ENCODE data around the gene ATP8A2. TPM values are rescaled to one million over a fixed set of nuclear protein-coding genes. Genes with fewer than 3 reads are reported as not detected.
"Not testable (repeated sequence)": the region's sequence is repeated elsewhere in the genome, so short reads cannot be mapped to it uniquely, and the experiment has no call there.

ATP8A2 gene
- total and polyA plus RNA-seq, 3 donors from 2014 or later, result 14.2 to 38.3 (median 16.5) TPM

DNA sequence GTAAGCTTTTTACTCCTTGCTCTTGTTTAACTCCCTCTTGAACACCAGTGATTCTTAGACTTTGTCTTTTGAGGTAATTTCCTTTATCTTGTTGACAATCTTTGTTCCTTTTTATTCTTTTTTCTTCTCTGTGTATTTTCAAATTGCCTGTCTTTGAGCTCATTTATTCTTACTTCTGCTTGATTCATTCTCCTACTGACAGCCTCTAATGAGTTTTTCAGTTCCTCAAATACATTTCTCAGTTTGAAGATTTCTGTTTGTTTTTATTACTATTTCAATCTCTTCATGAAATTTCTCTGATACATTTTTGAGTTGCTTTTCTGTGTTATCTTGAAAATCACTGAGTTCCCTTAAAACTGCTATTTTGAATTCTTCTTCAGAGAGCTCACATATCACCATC lies 154.1 kb downstream of the ATP8A2 start:
- TF ChIP-seq POLR2A (IDR thresholded peaks at IDR 0.05), result no peak
- TF ChIP-seq, protein P1, sequence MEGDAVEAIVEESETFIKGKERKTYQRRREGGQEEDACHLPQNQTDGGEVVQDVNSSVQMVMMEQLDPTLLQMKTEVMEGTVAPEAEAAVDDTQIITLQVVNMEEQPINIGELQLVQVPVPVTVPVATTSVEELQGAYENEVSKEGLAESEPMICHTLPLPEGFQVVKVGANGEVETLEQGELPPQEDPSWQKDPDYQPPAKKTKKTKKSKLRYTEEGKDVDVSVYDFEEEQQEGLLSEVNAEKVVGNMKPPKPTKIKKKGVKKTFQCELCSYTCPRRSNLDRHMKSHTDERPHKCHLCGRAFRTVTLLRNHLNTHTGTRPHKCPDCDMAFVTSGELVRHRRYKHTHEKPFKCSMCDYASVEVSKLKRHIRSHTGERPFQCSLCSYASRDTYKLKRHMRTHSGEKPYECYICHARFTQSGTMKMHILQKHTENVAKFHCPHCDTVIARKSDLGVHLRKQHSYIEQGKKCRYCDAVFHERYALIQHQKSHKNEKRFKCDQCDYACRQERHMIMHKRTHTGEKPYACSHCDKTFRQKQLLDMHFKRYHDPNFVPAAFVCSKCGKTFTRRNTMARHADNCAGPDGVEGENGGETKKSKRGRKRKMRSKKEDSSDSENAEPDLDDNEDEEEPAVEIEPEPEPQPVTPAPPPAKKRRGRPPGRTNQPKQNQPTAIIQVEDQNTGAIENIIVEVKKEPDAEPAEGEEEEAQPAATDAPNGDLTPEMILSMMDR (IDR thresholded peaks at IDR 0.05), result no peak
- no peak overlapping the region for H3K27ac ChIP-seq
- no peaks in the 10 kb centered on the region for H3K4me1 ChIP-seq
- no peaks in the 10 kb centered on the region for H3K27me3 ChIP-seq
- no peak overlapping the region for H3K4me3 ChIP-seq
- intact Hi-C loops (cut with DNase I; ENCODE audit: low total_unique reads), result no loop called here
- no peaks in the 10 kb centered on the region for H3K36me3 ChIP-seq (ENCODE audit: low read depth, missing control alignments)
- DNase-seq, result no peak
- H3K9me3 ChIP-seq, result no peaks in the 10 kb centered on the region

DNA sequence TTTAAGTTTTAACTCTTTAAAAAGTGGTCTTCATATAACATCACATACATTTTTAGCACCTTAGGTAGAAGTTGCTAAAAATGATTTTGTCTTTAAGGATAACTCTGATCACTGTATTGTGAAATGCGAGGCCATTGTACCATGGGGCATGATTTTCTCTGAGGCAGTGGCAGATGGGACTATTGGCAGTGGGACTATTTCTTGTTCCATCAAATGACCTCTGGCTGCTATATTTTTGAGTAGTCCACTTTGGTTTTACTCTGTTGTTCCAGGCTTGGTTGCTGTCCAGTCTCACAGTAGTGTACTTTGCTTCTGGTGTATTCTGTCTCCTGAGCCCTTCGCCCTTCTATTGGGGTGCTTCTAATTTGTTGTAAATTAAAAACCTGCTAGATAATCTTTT lies 156.5 kb downstream of the ATP8A2 start:
- Histone ChIP-seq H3K4me1 (no peaks in the 10 kb centered on the region), H3K27ac (no peak overlapping the region), H3K9me3 (no peaks in the 10 kb centered on the region), H3K4me3 (no peak overlapping the region), H3K27me3 (no peaks in the 10 kb centered on the region), H3K36me3 (ENCODE audit: low read depth, missing control alignments) (no peaks in the 10 kb centered on the region)
- intact Hi-C loops (cut with DNase I; ENCODE audit: low total_unique reads), result no loop called here
- DNase-seq, result no peak
- 95 to 96% methylated on average over 2 of the region's 2 CpGs for WGBS, 2 donors
- TF ChIP-seq, protein P1 (IDR thresholded peaks at IDR 0.05), result no peak
- TF ChIP-seq POLR2A (IDR thresholded peaks at IDR 0.05), result no peak

DNA sequence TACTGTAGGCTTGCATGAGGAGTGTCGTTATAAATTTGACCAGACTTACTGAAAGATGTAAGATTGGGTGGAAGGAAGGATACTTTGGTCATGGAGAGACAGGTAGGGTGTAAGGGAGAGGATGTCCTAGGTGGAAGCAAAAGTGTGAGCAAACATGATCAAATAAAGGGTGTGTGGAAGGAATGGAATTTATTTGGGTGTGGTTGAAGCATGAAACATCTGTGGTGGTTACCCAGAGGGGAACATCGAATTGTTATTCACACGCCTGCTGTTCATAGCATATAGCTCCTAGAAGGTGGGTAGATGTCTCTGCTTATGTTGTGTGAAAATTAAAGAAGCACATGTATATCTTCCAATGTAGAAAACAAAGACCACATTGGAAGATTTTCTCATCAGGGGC lies 157.7 kb downstream of the ATP8A2 start:
- intact Hi-C loops (cut with DNase I; ENCODE audit: low total_unique reads), result no loop called here
- TF ChIP-seq, protein P1 (IDR thresholded peaks at IDR 0.05), result no peak
- TF ChIP-seq POLR2A (IDR thresholded peaks at IDR 0.05), result no peak
- no peak overlapping the region for H3K4me3 ChIP-seq
- no peak for DNase-seq
- H3K36me3 ChIP-seq (ENCODE audit: low read depth, missing control alignments), result no peaks in the 10 kb centered on the region
- H3K4me1 ChIP-seq, result no peaks in the 10 kb centered on the region
- H3K27ac ChIP-seq, result no peak overlapping the region
- WGBS, 2 donors, result 92 to 93% methylated on average over 3 of the region's 3 CpGs
- H3K27me3 ChIP-seq, result no peaks in the 10 kb centered on the region
- no peaks in the 10 kb centered on the region for H3K9me3 ChIP-seq

DNA sequence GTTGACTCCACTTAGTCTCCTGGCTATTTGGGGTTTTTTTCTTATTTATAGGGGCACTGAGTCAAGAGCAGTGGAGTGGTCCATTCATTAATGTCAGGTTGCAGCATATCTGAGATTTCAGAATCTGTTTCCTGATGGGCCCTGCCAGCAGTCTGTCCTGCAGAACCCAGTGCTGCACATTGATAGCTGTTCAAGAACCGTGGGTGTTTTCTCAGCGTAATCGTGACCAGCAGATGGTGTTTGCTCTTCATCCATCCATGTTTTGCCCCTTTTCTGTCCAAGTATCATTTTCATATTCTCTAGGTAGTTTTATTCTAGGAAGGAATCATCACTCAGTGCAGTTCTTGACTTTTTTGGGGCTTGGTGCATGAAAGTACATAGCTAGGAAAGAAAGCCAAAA lies 166.5 kb downstream of the ATP8A2 start:
- intact Hi-C loops (cut with DNase I; ENCODE audit: low total_unique reads), result no loop called here
- Histone ChIP-seq H3K27ac (no peak overlapping the region), H3K36me3 (ENCODE audit: low read depth, missing control alignments) (no peaks in the 10 kb centered on the region), H3K4me3 (no peak overlapping the region), H3K27me3 (no peaks in the 10 kb centered on the region), H3K9me3 (no peaks in the 10 kb centered on the region), H3K4me1 (no peaks in the 10 kb centered on the region)
- no peak for DNase-seq
- WGBS, 2 donors, result 56 to 63% methylated on average over 3 of the region's 3 CpGs
- TF ChIP-seq, protein P1 (IDR thresholded peaks at IDR 0.05), result no peak
- no peak for TF ChIP-seq POLR2A (IDR thresholded peaks at IDR 0.05)

DNA sequence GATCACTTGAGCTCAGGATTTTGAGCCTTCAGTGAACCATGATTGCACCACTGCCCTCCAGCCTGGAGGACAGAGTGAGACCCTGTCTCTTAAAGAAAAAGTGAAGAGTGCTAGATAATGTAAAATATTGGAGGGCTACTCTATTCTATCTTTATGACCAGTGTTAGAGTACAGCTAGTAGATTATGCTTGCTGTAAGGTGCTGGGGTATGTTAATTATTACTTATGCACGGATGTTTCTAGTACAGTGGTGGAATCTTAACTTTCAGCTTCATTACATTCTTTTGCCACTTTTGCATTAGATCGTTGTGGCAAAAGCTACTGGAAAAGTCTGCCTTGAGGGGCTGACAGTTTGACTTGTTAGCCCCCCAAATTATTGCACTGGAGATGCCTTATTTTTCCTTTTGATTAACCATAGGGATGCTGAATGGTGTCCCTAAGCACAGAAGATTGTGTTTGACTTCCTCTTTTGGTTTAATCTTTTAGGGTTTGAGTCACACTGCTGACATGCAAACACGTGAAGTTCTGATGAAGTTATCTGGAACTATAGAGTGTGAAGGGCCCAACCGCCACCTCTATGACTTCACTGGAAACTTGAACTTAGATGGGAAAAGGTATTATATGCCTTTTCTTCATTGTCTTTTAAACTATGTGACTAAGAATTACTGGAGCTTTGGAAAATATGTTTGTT lies 169.8 kb downstream of the ATP8A2 start:
- Histone ChIP-seq H3K27ac (no peak overlapping the region), H3K36me3 (ENCODE audit: low read depth, missing control alignments) (no peaks in the 10 kb centered on the region), H3K4me3 (no peak overlapping the region), H3K9me3 (no peaks in the 10 kb centered on the region), H3K27me3 (no peaks in the 10 kb centered on the region), H3K4me1 (no peaks in the 10 kb centered on the region)
- DNase-seq, result no peak
- intact Hi-C loops (cut with DNase I; ENCODE audit: low total_unique reads), result no loop called here
- WGBS, 2 donors, result 85% methylated on average over 4 of the region's 4 CpGs
- no peak for TF ChIP-seq POLR2A (IDR thresholded peaks at IDR 0.05)
- TF ChIP-seq, protein P1 (IDR thresholded peaks at IDR 0.05), result no peak

DNA sequence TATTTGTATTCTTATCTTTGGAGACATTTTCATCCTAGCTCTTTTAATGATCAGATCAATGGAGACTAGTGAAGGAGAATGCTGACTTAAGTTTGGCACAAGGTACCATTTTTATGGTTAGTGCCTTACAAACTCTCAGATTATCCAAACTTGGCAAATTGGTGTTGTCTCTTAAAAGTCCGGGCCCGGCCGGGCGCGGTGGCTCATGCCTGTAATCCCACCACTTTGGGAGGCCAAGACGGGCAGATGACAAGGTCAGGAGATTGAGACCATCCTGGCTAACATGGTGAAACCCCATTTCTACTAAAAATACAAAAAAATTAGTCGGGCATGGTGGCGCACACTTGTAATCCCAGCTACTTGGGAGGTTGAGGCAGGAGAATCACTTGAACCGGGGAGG lies 177.2 kb downstream of the ATP8A2 start:
- DNase-seq; H3K4me3 ChIP-seq; H3K36me3 ChIP-seq (ENCODE audit: low read depth, missing control alignments); H3K9me3 ChIP-seq; H3K4me1 ChIP-seq; intact Hi-C loops (cut with DNase I; ENCODE audit: low total_unique reads); H3K27ac ChIP-seq; H3K27me3 ChIP-seq: not testable (repeated sequence)
- 94 to 98% methylated on average over 9 of the region's 9 CpGs for WGBS, 2 donors

Data from testis (tissue), 3 donors.